SK-N-SH (cell line): ENCODE measurements around the gene DOCK3. TPM values are rescaled to one million over a fixed set of nuclear protein-coding genes. Genes with fewer than 3 reads are reported as not detected.

ENCODE experiments used
- CTCF ChIA-PET: fragments of 300-600, 350-600 bp; formaldehyde crosslinking; extraction: SDS; loops from one replicate; lab custom pipeline; 2021; lab: Yijun Ruan, JAX
- POLR2A ChIA-PET: fragments of 350-600 bp; sonication (Branson Sonifier 250); formaldehyde crosslinking; extraction: SDS; loops from one replicate; lab custom pipeline; 2020; ENCODE audit warnings: antibody characterized with exemption, inconsistent platforms; lab: Yijun Ruan, JAX
- DNase-seq: peaks from one replicate; pipeline ENCODE4 v3.0.0; 2012
- H2AFZ ChIP-seq: fragments of 200-600 bp; sonication (generic); 2 replicates; pipeline ENCODE4 v1.8.1; 2016; ENCODE audit warnings: antibody characterized with exemption, mild to moderate bottlenecking, low read depth
- H3F3A ChIP-seq: fragments of 200-600 bp; sonication (generic); replicated peaks from 2 replicates; pipeline ENCODE3; 2016; ENCODE audit warnings: antibody characterized with exemption, mild to moderate bottlenecking; ENCODE audit not compliant: insufficient read depth
- H3K27ac ChIP-seq, 2 experiments: fragments of 200-500 bp in 1 of 2; fragments of 200-600 bp in 1 of 2; sonication (Bioruptor generic) in 1 of 2; sonication (generic), shearing (Covaris generic) in 1 of 2; 2 replicates each; pipeline versions ENCODE4 v1.5.1 to v1.6.1; 2014 to 2016; ENCODE audit warnings: low read depth in 2 of 2, inconsistent platforms in 1 of 2, low read length in 1 of 2, mild to moderate bottlenecking in 1 of 2, mixed read lengths in 1 of 2
- H3K27me3 ChIP-seq: fragments of 200-600 bp; sonication (generic), shearing (Covaris generic); 2 replicates; pipeline ENCODE4 v1.6.1; 2016; ENCODE audit warnings: mixed run types; ENCODE audit not compliant: insufficient read depth
- H3K36me3 ChIP-seq, 2 experiments: fragments of 200-500 bp in 1 of 2; fragments of 200-600 bp in 1 of 2; sonication (Bioruptor generic) in 1 of 2; sonication (generic) in 1 of 2; replicated peaks in 1 of 2; 2 replicates each; pipeline versions ENCODE3 to v1.5.1; 2014 to 2016; ENCODE audit warnings: low read length in 1 of 2, mild to moderate bottlenecking in 1 of 2; ENCODE audit not compliant: insufficient read depth in 2 of 2, control insufficient read depth in 1 of 2
- H3K4me1 ChIP-seq, 2 experiments: fragments of 200-500 bp in 1 of 2; fragments of 200-600 bp in 1 of 2; sonication (Bioruptor generic) in 1 of 2; sonication (generic), shearing (Covaris generic) in 1 of 2; 2 replicates each; pipeline versions ENCODE4 v1.5.1 to v1.6.1; 2014 to 2016; ENCODE audit warnings: low read depth in 1 of 2, low read length in 1 of 2, mixed run types in 1 of 2; ENCODE audit not compliant: insufficient read depth in 2 of 2, control insufficient read depth in 1 of 2
- H3K4me2 ChIP-seq: fragments of 200-600 bp; sonication (generic), shearing (Covaris generic); 2 replicates; pipeline ENCODE4 v1.6.1; 2017; ENCODE audit warnings: mixed run types
- H3K4me3 ChIP-seq, 2 experiments: fragments of 200-500 bp in 1 of 2; fragments of 200-600 bp in 1 of 2; sonication (Bioruptor generic) in 1 of 2; sonication (generic), shearing (Covaris generic) in 1 of 2; 2 replicates each; pipeline versions ENCODE4 v1.5.1 to v1.8.1; 2014 to 2016; ENCODE audit warnings: low read depth in 2 of 2, inconsistent platforms in 1 of 2, low read length in 1 of 2, mild to moderate bottlenecking in 1 of 2, mixed read lengths in 1 of 2, moderate library complexity in 1 of 2
- H3K79me2 ChIP-seq: fragments of 200-600 bp; sonication (generic); 2 replicates; pipeline ENCODE4 v1.8.1; 2017; ENCODE audit warnings: mild to moderate bottlenecking; ENCODE audit not compliant: insufficient read depth
- H3K9ac ChIP-seq: fragments of 200-600 bp; sonication (generic); 2 replicates; pipeline ENCODE4 v1.6.1; 2017; ENCODE audit warnings: mixed run types
- H3K9me2 ChIP-seq: fragments of 200-600 bp; sonication (generic); 2 replicates; pipeline ENCODE4 v1.6.1; 2017; ENCODE audit warnings: mixed run types
- H3K9me3 ChIP-seq: fragments of 200-600 bp; sonication (generic); 2 replicates; pipeline ENCODE4 v1.6.1; 2017; ENCODE audit warnings: mixed run types, mild to moderate bottlenecking, moderate library complexity
- H4K20me1 ChIP-seq: fragments of 200-600 bp; sonication (generic); 2 replicates; pipeline ENCODE4 v1.6.1; 2017; ENCODE audit warnings: mild to moderate bottlenecking, mixed run types; ENCODE audit not compliant: insufficient read depth
- CHD2 ChIP-seq: fragments of 150-350 bp; IDR thresholded peaks from 2 replicates; pipeline ENCODE4 v1.6.1; 2018; ENCODE audit warnings: low read length; ENCODE audit not compliant: partially characterized antibody
- ELF1 ChIP-seq: IDR thresholded peaks from 2 replicates; pipeline ENCODE4 v1.4.0; 2012
- EP300 ChIP-seq, 2 experiments: IDR thresholded peaks; 2 replicates each; pipeline versions ENCODE4 v1.4.0 to v1.6.1; 2012; ENCODE audit warnings: borderline replicate concordance in 1 of 2, low read depth in 1 of 2, low read length in 1 of 2
- EZH2phosphoT487 ChIP-seq: fragments of 200-600 bp; sonication (generic); IDR thresholded peaks from 2 replicates; pipeline ENCODE4 v1.6.1; 2017; ENCODE audit warnings: low read depth, mixed run types, mild to moderate bottlenecking, antibody characterized with exemption, moderate library complexity, borderline replicate concordance
- FOXJ3 ChIP-seq: sonication (generic); formaldehyde crosslinking; IDR thresholded peaks from 2 replicates; pipeline ENCODE4 v1.5.1; 2020; ENCODE audit warnings: mild to moderate bottlenecking, missing genetic modification reagents
- FOXM1 ChIP-seq: IDR thresholded peaks from 2 replicates; pipeline ENCODE4 v1.4.0; 2012; ENCODE audit warnings: low read depth, mild to moderate bottlenecking
- GABPA ChIP-seq: IDR thresholded peaks from 2 replicates; pipeline ENCODE4 v1.4.0; 2012; ENCODE audit warnings: low read depth, mild to moderate bottlenecking
- JUND ChIP-seq: IDR thresholded peaks from 2 replicates; pipeline ENCODE4 v1.4.0; 2012
- MEF2A ChIP-seq: IDR thresholded peaks from 2 replicates; pipeline ENCODE4 v1.4.0; 2012; ENCODE audit warnings: low read depth, borderline replicate concordance
- MXI1 ChIP-seq: IDR thresholded peaks from 2 replicates; pipeline ENCODE4 v1.6.1; 2012; ENCODE audit warnings: mild to moderate bottlenecking, low read depth, low read length, improper control_type of control experiment
- NFIC ChIP-seq: IDR thresholded peaks from 2 replicates; pipeline ENCODE4 v1.4.0; 2012; ENCODE audit warnings: borderline replicate concordance
- POLR2AphosphoS5 ChIP-seq: IDR thresholded peaks from 2 replicates; pipeline ENCODE4 v1.6.1; 2012; ENCODE audit warnings: low read depth, low read length
- RAD21 ChIP-seq: IDR thresholded peaks from 2 replicates; pipeline ENCODE4 v1.6.1; 2012; ENCODE audit warnings: mild to moderate bottlenecking, low read length
- TAF1 ChIP-seq: IDR thresholded peaks from 2 replicates; pipeline ENCODE4 v1.6.1; 2012; ENCODE audit warnings: low read depth, mild to moderate bottlenecking, low read length, moderate library complexity, borderline replicate concordance
- TCF12 ChIP-seq: IDR thresholded peaks from 2 replicates; pipeline ENCODE4 v1.4.0; 2012
- TEAD4 ChIP-seq: IDR thresholded peaks from 2 replicates; pipeline ENCODE4 v1.4.0; 2012; ENCODE audit warnings: mild to moderate bottlenecking, borderline replicate concordance; ENCODE audit not compliant: insufficient read depth
- YY1 ChIP-seq: IDR thresholded peaks from 2 replicates; pipeline ENCODE4 v1.4.0; 2012; ENCODE audit warnings: low read depth, mild to moderate bottlenecking
- WGBS: methylation state at CpG from one replicate; pipeline ENCODE4 v1.1.6; 2017; ENCODE audit warnings: low lambda C conversion rate; 5-methylcytosine and 5-hydroxymethylcytosine counted together
- polyA plus RNA-seq, 3 experiments: library from polyadenylated mRNA; depleted of rRNA; stranded (reverse); fragments of >200 nt; gene quantifications; 2 replicates each; pipeline ENCODE4 v1.2.3, GENCODE V29; 2012
- TF ChIP-seq, protein P1 (sequence below): IDR thresholded peaks from 2 replicates; pipeline ENCODE4; 2012
- TF ChIP-seq, protein P2 (sequence below): fragments of 150-350 bp; IDR thresholded peaks from 2 replicates; pipeline ENCODE4 v1.6.1; 2017; ENCODE audit warnings: antibody characterized with exemption, low read length, low read depth, borderline replicate concordance
- TF ChIP-seq, protein P3 (sequence below): fragments of 150-350 bp; IDR thresholded peaks from 2 replicates; pipeline ENCODE4 v1.6.1; 2016; ENCODE audit warnings: mild to moderate bottlenecking, low read depth, low read length
- TF ChIP-seq, protein P4 (sequence below): IDR thresholded peaks from 2 replicates; pipeline ENCODE4 v1.4.0; 2012; ENCODE audit warnings: low read depth

The DOCK3 gene
- polyA plus RNA-seq, 1 of the 3 experiments (the other 2 are of a cell fraction): 0.05 TPM

DNA sequence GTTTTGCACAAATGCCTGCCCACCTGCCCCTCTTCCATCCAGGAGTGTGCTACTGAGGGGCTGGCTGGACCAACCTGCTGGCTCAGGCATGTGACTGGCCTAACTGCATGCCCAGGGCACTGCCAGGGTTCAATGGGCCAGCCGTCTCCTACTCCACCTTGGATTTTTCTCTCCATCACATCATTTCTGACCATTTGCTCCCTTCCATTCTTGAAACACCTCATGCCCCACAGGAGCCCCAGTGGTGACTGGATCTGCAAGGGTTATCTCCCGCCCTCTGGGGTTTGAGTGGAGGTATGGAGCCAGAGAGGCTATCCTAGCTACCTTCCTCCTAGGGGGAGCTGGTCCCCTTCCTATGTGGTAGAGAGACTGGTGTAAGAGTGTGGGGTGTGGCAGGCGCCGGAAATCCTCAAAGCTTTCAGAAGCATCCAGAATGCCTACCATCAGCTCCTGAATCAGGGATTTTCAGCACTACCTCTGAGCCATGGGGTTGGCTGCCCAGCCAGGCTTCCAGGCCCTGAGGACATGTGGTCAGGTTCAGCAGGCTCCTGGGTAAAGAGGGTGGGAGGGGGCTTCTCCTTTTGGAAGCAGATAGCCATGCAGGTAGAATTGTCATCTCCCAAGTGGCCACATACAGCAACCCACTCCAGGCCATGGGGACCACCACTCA, 707.5 kb downstream of the DOCK3 start (continued):
- TF ChIP-seq, protein P1, sequence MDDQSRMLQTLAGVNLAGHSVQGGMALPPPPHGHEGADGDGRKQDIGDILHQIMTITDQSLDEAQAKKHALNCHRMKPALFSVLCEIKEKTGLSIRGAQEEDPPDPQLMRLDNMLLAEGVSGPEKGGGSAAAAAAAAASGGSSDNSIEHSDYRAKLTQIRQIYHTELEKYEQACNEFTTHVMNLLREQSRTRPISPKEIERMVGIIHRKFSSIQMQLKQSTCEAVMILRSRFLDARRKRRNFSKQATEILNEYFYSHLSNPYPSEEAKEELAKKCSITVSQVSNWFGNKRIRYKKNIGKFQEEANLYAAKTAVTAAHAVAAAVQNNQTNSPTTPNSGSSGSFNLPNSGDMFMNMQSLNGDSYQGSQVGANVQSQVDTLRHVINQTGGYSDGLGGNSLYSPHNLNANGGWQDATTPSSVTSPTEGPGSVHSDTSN: no peak
- TF ChIP-seq, protein P2, sequence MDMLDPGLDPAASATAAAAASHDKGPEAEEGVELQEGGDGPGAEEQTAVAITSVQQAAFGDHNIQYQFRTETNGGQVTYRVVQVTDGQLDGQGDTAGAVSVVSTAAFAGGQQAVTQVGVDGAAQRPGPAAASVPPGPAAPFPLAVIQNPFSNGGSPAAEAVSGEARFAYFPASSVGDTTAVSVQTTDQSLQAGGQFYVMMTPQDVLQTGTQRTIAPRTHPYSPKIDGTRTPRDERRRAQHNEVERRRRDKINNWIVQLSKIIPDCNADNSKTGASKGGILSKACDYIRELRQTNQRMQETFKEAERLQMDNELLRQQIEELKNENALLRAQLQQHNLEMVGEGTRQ: no peak
- no peak for TF ChIP-seq POLR2AphosphoS5
- TF ChIP-seq RAD21: no peak
- no peak for TF ChIP-seq EZH2phosphoT487
- TF ChIP-seq GABPA: no peak
- no peak for TF ChIP-seq CHD2
- no peak for TF ChIP-seq FOXJ3 (CRISPR knock-in tag)
- no peak for TF ChIP-seq JUND

DNA sequence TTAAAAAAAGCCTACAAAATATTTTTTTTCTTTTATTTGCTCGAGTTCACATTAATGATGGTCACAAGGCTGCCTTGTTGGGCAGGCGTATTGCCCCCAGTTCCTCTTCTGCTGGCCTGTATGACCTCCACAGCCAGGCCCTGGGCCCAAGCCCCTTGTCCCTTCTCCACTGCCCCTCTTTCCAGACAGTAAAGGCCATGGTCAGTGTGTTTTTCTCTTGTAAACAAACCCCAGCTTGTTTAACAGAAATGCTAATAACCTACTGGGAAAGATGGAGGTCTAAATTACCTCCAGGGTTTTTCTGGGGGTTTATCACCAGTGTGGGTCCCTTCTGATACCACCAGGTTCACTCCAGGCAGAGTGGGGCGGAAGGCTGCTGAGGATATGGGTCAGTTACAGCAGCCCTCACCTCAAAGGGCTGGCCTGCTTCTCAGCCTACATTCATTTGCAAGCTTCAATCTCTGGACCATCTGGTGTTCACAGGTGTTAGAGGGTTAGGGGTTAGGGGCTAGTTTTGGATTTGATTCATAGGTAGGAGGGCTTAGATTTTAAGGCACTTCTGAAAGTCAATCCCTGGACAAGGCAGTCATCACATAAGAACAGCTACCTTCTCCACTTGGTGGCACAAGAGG, 708.3 kb downstream of the DOCK3 start:
- Histone ChIP-seq H2AFZ (no peak overlapping the region), H3K9me2 (no peaks in the 10 kb centered on the region), H3K4me3 (peak overlapping the region in 1 of 2 experiments; percentile 84; a peak in 3 of 4 replicates), H3K4me1 (peaks cover 21 to 26% of the 10 kb centered on the region in 2 experiments), H3K27me3 (no peaks in the 10 kb centered on the region), H3K79me2 (peaks cover 48% of the 10 kb centered on the region), H4K20me1 (no peaks in the 10 kb centered on the region), H3K4me2 (peak overlapping the region; percentile 80), H3K27ac (no peak overlapping the region), H3F3A (peaks cover 9% of the 10 kb centered on the region), H3K9me3 (no peaks in the 10 kb centered on the region), H3K9ac (no peak overlapping the region), H3K36me3 (peaks cover 5 to 7% of the 10 kb centered on the region in 2 experiments)
- POLR2A ChIA-PET: interaction anchor here (1.3 kb wide), 1 partner anchor 814 kb away, joined by 5 read pairs; the partner anchor contains the start of gene HEMK1
- DNase-seq: no peak
- CTCF ChIA-PET: interaction anchor here (0.6 to 1.9 kb wide), 6 partner anchors 11 to 816 kb away, joined by 3 to 7 read pairs (median 4); no protein-coding TSS in a partner anchor
- no peak for TF ChIP-seq YY1
- no peak for TF ChIP-seq MXI1
- TF ChIP-seq FOXM1: no peak
- no peak for TF ChIP-seq ELF1
- no peak for TF ChIP-seq EZH2phosphoT487
- TF ChIP-seq, protein P2: no peak
- no peak for TF ChIP-seq TAF1
- no peak for TF ChIP-seq MEF2A
- no peak for TF ChIP-seq TCF12
- TF ChIP-seq EP300 (IDR thresholded peaks at IDR 0.05; ENCODE audit: borderline replicate concordance in 1 of 2, low read depth in 1 of 2, low read length in 1 of 2): no peak
- TF ChIP-seq JUND: no peak
- TF ChIP-seq NFIC: no peak
- TF ChIP-seq, protein P3, sequence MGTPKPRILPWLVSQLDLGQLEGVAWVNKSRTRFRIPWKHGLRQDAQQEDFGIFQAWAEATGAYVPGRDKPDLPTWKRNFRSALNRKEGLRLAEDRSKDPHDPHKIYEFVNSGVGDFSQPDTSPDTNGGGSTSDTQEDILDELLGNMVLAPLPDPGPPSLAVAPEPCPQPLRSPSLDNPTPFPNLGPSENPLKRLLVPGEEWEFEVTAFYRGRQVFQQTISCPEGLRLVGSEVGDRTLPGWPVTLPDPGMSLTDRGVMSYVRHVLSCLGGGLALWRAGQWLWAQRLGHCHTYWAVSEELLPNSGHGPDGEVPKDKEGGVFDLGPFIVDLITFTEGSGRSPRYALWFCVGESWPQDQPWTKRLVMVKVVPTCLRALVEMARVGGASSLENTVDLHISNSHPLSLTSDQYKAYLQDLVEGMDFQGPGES: no peak
- TF ChIP-seq TEAD4: no peak
- TF ChIP-seq FOXJ3 (CRISPR knock-in tag): no peak
- TF ChIP-seq, protein P4, sequence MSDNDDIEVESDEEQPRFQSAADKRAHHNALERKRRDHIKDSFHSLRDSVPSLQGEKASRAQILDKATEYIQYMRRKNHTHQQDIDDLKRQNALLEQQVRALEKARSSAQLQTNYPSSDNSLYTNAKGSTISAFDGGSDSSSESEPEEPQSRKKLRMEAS: no peak
- 79% methylated on average over 3 of the region's 3 CpGs for WGBS
